Measurements from ENCODE around the gene RRH. TPM values are rescaled to one million over a fixed set of nuclear protein-coding genes. Genes with fewer than 3 reads are reported as not detected.
"Not testable (repeated sequence)": the region's sequence is repeated elsewhere in the genome, so short reads cannot be mapped to it uniquely, and the experiment has no call there.

RRH gene
- total RNA-seq, result 0.44 TPM
- 0.37 TPM for polyA plus RNA-seq (ENCODE audit: insufficient read depth, low read depth, low replicate concordance)
- long read RNA-seq, donor 1, result 0 reads
- long read RNA-seq, donor 2, result 0 reads
- long read RNA-seq, donor 3, result 0 reads
- long read RNA-seq, donor 4, result 0 reads
- long read RNA-seq, donor 5, result 0 reads
- long read RNA-seq, donor 6, result 0 reads
- long read RNA-seq, donor 7, result 0 reads
- long read RNA-seq, donor 8, result 0 reads
- long read RNA-seq, donor 9, result 0 reads
- long read RNA-seq, donor 10, result 0 reads

- TF ChIP-seq CTCF (IDR thresholded peaks at IDR 0.05; ENCODE audit: borderline replicate concordance, extremely low read depth, insufficient read depth), result no peak
- no peaks in the 10 kb centered on the region for H3K27me3 ChIP-seq (ENCODE audit: control insufficient read depth, insufficient read depth, low read length)
- DNase-seq, result no peak
- no peak within 1 kb of the TSS for H3K27ac ChIP-seq (ENCODE audit: low read depth in 2 of 2, low read length in 2 of 2)
- no peaks in the 10 kb centered on the region for H3K9me3 ChIP-seq (ENCODE audit: control insufficient read depth in 2 of 3, insufficient read depth in 1 of 3, low read length in 3 of 3)
- H3K9ac ChIP-seq (ENCODE audit: low read length in 3 of 3), result no peak within 1 kb of the TSS
- H3K4me3 ChIP-seq (ENCODE audit: low read length in 3 of 3), result no peak within 1 kb of the TSS
- peaks cover 3 to 5% (median 4%) of the 10 kb centered on the region in 3 donors for H3K36me3 ChIP-seq (ENCODE audit: control insufficient read depth in 2 of 3, insufficient read depth in 3 of 3, low read length in 3 of 3)
- intact Hi-C loops (cut with DNase I), result loop anchor here (10.0 kb wide), 1 partner anchor 403 kb away; no protein-coding TSS in a partner anchor
- no peaks in the 10 kb centered on the region for H3K4me1 ChIP-seq (ENCODE audit: control insufficient read depth in 2 of 3, insufficient read depth in 2 of 3, low read depth in 1 of 3, low read length in 3 of 3)
- no peak for FAIRE-seq
These were observed at the start of gene RRH for GRCh38 chr4:109827672-109828071. Gene RRH (plus strand): TSS chr4:109827972. CDS start chr4:109828028, 56 bp downstream.

GRCh38 chr4:109782092-109782491 lies 45.7 kb upstream of the RRH start:
- DNase-seq; H3K9ac ChIP-seq (ENCODE audit: low read length in 3 of 3); H3K4me1 ChIP-seq (ENCODE audit: control insufficient read depth in 2 of 3, insufficient read depth in 2 of 3, low read depth in 1 of 3, low read length in 3 of 3); H3K27ac ChIP-seq (ENCODE audit: low read depth in 2 of 2, low read length in 2 of 2); H3K9me3 ChIP-seq (ENCODE audit: control insufficient read depth in 2 of 3, insufficient read depth in 1 of 3, low read length in 3 of 3); H3K4me3 ChIP-seq (ENCODE audit: low read length in 3 of 3); FAIRE-seq; H3K36me3 ChIP-seq (ENCODE audit: control insufficient read depth in 2 of 3, insufficient read depth in 3 of 3, low read length in 3 of 3); intact Hi-C loops (cut with DNase I); H3K27me3 ChIP-seq (ENCODE audit: control insufficient read depth, insufficient read depth, low read length): not testable (repeated sequence)

- intact Hi-C loops (cut with DNase I), result no loop called here
- H3K4me1 ChIP-seq (ENCODE audit: control insufficient read depth in 2 of 3, insufficient read depth in 2 of 3, low read depth in 1 of 3, low read length in 3 of 3), result no peaks in the 10 kb centered on the region
- no peak for FAIRE-seq
These were observed 40.9 kb upstream of the RRH start for GRCh38 chr4:109786846-109787245.

GRCh38 chr4:109787807-109788206 lies 40.0 kb upstream of the RRH start:
- FAIRE-seq (no peak), DNase-seq (no peak)
- H3K4me1 ChIP-seq (ENCODE audit: control insufficient read depth in 2 of 3, insufficient read depth in 2 of 3, low read depth in 1 of 3, low read length in 3 of 3), result no peaks in the 10 kb centered on the region
- no peaks in the 10 kb centered on the region for H3K27me3 ChIP-seq (ENCODE audit: control insufficient read depth, insufficient read depth, low read length)
- H3K9me3 ChIP-seq (ENCODE audit: control insufficient read depth in 2 of 3, insufficient read depth in 1 of 3, low read length in 3 of 3), result no peaks in the 10 kb centered on the region
- no peak overlapping the region for H3K27ac ChIP-seq (ENCODE audit: low read depth in 2 of 2, low read length in 2 of 2)
- H3K9ac ChIP-seq (ENCODE audit: low read length in 3 of 3), result no peak overlapping the region
- no peaks in the 10 kb centered on the region for H3K36me3 ChIP-seq (ENCODE audit: control insufficient read depth in 2 of 3, insufficient read depth in 3 of 3, low read length in 3 of 3)
- TF ChIP-seq CTCF (IDR thresholded peaks at IDR 0.05; ENCODE audit: borderline replicate concordance, extremely low read depth, insufficient read depth), result no peak
- intact Hi-C loops (cut with DNase I), result no loop called here
- no peak overlapping the region for H3K4me3 ChIP-seq (ENCODE audit: low read length in 3 of 3)

More at GRCh38 chr4:109786846-109787245, 40.9 kb upstream of the RRH start:
- Histone ChIP-seq H3K27me3 (ENCODE audit: control insufficient read depth, insufficient read depth, low read length) (no peaks in the 10 kb centered on the region), H3K36me3 (ENCODE audit: control insufficient read depth in 2 of 3, insufficient read depth in 3 of 3, low read length in 3 of 3) (no peaks in the 10 kb centered on the region), H3K27ac (ENCODE audit: low read depth in 2 of 2, low read length in 2 of 2) (no peak overlapping the region), H3K4me3 (ENCODE audit: low read length in 3 of 3) (no peak overlapping the region), H3K9me3 (ENCODE audit: control insufficient read depth in 2 of 3, insufficient read depth in 1 of 3, low read length in 3 of 3) (no peaks in the 10 kb centered on the region), H3K9ac (ENCODE audit: low read length in 3 of 3) (no peak overlapping the region)
- TF ChIP-seq CTCF (IDR thresholded peaks at IDR 0.05; ENCODE audit: borderline replicate concordance, extremely low read depth, insufficient read depth), result no peak
- no peak for DNase-seq
